ENCODE measurements around the gene DOCK3.

DNA sequence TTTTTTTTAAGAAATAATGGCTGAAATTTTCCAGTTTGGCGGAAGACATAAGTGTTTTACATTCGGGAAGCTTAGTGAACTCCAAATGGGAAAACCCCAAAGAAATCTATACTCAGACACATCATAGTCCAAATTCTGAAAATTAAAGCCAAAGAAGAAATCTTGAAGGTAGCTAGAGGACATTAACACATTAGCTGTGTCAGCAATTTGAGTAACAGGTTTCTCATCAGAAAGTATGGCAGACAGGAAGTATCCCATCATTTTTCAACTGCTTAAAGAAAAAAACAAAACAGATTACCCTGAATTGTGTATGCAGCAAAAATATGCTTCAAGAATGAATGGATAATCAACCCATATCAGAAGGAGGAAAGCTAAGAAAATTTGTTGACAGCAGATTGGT lies 261.7 kb downstream of the DOCK3 start:
- TF ChIP-seq POLR2A (IDR thresholded peaks at IDR 0.05) = no peak
- no peak for TF ChIP-seq CTCF (IDR thresholded peaks at IDR 0.05)
- no peak for TF ChIP-seq POLR2AphosphoS5 (IDR thresholded peaks at IDR 0.05)
- no peak for TF ChIP-seq EP300 (IDR thresholded peaks at IDR 0.05)
